A549 (cell line): ENCODE measurements around the gene PCDHB16.
"Not testable (repeated sequence)": the region's sequence is repeated elsewhere in the genome, so short reads cannot be mapped to it uniquely, and the experiment has no call there.

ENCODE experiments used
- CHD2 ChIP-seq: fragments of 150-350 bp; IDR thresholded peaks from 2 replicates; pipeline ENCODE4 v1.6.1; 2014; ENCODE audit warnings: low read length; ENCODE audit not compliant: partially characterized antibody
- CTCF ChIP-seq: fragments of >200 bp; sonication (Bioruptor Twin); formaldehyde crosslinking; IDR thresholded peaks from 3 replicates; pipeline ENCODE4 v1.5.1; 2016
- EP300 ChIP-seq, 2 experiments: fragments of >200 bp; sonication (Bioruptor Twin); formaldehyde crosslinking; IDR thresholded peaks; 2 replicates in 1 of 2; 3 replicates in 1 of 2; pipeline ENCODE4 v1.6.1; 2016 to 2017
- ESRRA ChIP-seq: fragments of 150-350 bp; IDR thresholded peaks from 2 replicates; pipeline ENCODE4 v1.6.1; 2014; ENCODE audit warnings: mild to moderate bottlenecking, low read length, borderline replicate concordance
- HEYL ChIP-seq: fragments of 250-450 bp; sonication (Bioruptor Pico); IDR thresholded peaks from 2 replicates; pipeline ENCODE4 v1.8.0; 2021; ENCODE audit warnings: mild to moderate bottlenecking, moderate library complexity
- HOXB13 ChIP-seq: fragments of 250-450 bp; sonication (Bioruptor Pico); IDR thresholded peaks from 2 replicates; pipeline ENCODE4 v1.5.0; 2020; ENCODE audit warnings: low read depth, mild to moderate bottlenecking, moderate library complexity
- KDM1A ChIP-seq: fragments of 200-600 bp; sonication (generic); IDR thresholded peaks from 2 replicates; pipeline ENCODE4 v1.6.1; 2016; ENCODE audit warnings: low read depth, mild to moderate bottlenecking
- MAZ ChIP-seq: fragments of 150-350 bp; IDR thresholded peaks from 2 replicates; pipeline ENCODE4 v1.6.1; 2014; ENCODE audit warnings: antibody characterized with exemption, low read depth, low read length, borderline replicate concordance
- RAD21 ChIP-seq, 2 experiments: fragments of >200 bp in 1 of 2; sonication (Bioruptor Twin) in 1 of 2; formaldehyde crosslinking in 1 of 2; IDR thresholded peaks in 1 of 2; conservative IDR thresholded peaks in 1 of 2; 2 replicates in 1 of 2; 3 replicates in 1 of 2; pipeline ENCODE4 v1.6.1; 2012 to 2018; ENCODE audit warnings: inconsistent platforms in 1 of 2
- REST ChIP-seq: fragments of 200-600 bp; sonication (generic); IDR thresholded peaks from 2 replicates; pipeline ENCODE4 v1.6.1; 2016; ENCODE audit warnings: antibody characterized with exemption, mild to moderate bottlenecking, moderate library complexity
- SREBF2 ChIP-seq: fragments of 450-650 bp; IDR thresholded peaks from 2 replicates; pipeline ENCODE4 v1.6.1; 2014; ENCODE audit warnings: mild to moderate bottlenecking, moderate library complexity

GRCh38 chr5:141213656-141214339, 31.6 kb downstream of the PCDHB16 start, which contains the start of gene PCDHB13:
- not testable (repeated sequence) for TF ChIP-seq CTCF; SREBF2; HEYL (CRISPR knock-in tag); KDM1A; REST; MAZ; EP300 (IDR thresholded peaks at IDR 0.05); ESRRA; CHD2; HOXB13 (CRISPR knock-in tag)
- peak in 1 of 2 experiments; percentile 28; a peak in 1 of 5 replicates for TF ChIP-seq RAD21 (conservative IDR thresholded peaks at IDR 0.05 in 1 of 2, IDR thresholded peaks at IDR 0.05 in 1 of 2)
